Fibroblast of mammary gland (primary cell): ENCODE results near the gene PTPRO.
A peak's percentile ranks its signal among the peaks of the same experiment; 100 is the strongest.

Experiments used
- DNase-seq: peaks from one replicate; pipeline ENCODE4 v3.0.0-alpha.2; 2010; ENCODE audit warnings: low read depth
- H3K4me3 ChIP-seq: 2 replicates; pipeline ENCODE4 v1.5.1; 2011; ENCODE audit warnings: low read depth, mild to moderate bottlenecking, low read length, moderate library complexity; ENCODE audit not compliant: control insufficient read depth
- CTCF ChIP-seq: conservative IDR thresholded peaks from 2 replicates; pipeline ENCODE4 v1.5.1; 2011; ENCODE audit warnings: low read depth, low read length, inconsistent platforms; ENCODE audit not compliant: control insufficient read depth, insufficient read depth

PTPRO gene

GRCh38 chr12:15584366-15585041 is 262.2 kb downstream of the PTPRO start:
- peak; percentile 89 for TF ChIP-seq CTCF
- DNase-seq: peak; percentile 83

DNA sequence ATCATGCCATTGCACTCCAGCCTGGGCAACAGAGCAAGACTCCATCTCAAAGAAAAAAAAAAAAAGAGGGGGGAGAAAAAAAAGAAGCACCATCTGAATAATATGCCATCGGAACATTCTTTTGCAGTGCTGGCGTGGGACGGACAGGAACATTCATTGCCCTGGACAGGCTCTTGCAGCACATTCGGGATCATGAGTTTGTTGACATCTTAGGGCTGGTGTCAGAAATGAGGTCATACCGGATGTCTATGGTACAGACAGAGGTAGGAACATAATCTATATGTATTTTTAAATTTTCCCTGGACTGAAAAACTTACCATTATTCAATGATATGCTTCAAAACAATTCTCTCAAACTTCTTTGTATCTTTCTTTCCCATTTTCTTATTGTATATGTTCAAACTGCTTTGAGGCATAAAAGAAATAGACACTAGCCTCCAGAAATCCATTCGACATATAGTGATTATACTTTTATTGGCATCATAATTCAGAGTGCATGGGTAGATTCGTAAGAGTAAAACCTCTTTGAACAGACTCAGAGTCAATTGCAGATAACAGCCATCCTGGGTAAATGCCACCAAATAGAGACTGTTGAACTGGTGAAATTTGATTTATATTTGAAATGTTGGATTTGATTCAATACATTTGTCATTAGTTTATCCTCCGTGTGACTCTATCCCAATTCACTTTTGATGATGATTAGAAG is 267.2 kb downstream of the PTPRO start:
- H3K4me3 ChIP-seq: no peak overlapping the region
- no peak for TF ChIP-seq CTCF
- DNase-seq: no peak

More at GRCh38 chr12:15584366-15585041, 262.2 kb downstream of the PTPRO start:
- H3K4me3 ChIP-seq: no peak overlapping the region

- DNase-seq: peak; percentile 81
Measured at GRCh38 chr12:15590180-15590826, 268.0 kb downstream of the PTPRO start.

GRCh38 chr12:15591811-15592210 is 269.5 kb downstream of the PTPRO start:
- no peak overlapping the region for H3K4me3 ChIP-seq
- DNase-seq: no peak
- TF ChIP-seq CTCF: no peak

More at GRCh38 chr12:15590180-15590826, 268.0 kb downstream of the PTPRO start:
- H3K4me3 ChIP-seq: peak overlapping the region; percentile 53
- peak; percentile 94 for TF ChIP-seq CTCF

DNA sequence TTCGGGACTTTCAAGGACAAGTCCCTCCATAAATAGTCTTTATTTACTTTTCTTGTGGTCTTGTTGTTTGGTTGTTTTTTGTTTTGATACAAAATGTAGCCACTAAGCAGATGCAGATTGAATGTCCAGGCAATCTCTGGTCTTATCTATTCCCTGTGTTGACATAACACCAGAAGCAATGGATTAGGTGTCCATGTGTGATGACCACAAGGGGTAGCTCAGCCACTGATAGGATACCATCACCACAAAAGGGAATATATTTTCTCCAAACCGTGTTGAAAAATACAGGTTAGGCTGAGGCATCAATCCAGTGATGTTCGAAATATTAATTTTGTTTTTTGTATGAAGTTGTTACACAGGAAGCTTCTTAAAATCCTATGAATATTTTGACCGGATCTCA is 270.6 kb downstream of the PTPRO start:
- H3K4me3 ChIP-seq: no peak overlapping the region
- peak; percentile 36 for TF ChIP-seq CTCF
- DNase-seq: peak; percentile 44

GRCh38 chr12:15596174-15596573 is 273.9 kb downstream of the PTPRO start:
- TF ChIP-seq CTCF: no peak
- no peak overlapping the region for H3K4me3 ChIP-seq
- no peak for DNase-seq
